KMS-11 (cell line): ENCODE measurements around the gene HSP90AB1.

ENCODE experiments used
- H2AFZ ChIP-seq: fragments of 200-600 bp; sonication (generic); 2 replicates; pipeline ENCODE4 v1.6.1; 2016; ENCODE audit warnings: antibody characterized with exemption, mixed run types, low read depth
- H3K27ac ChIP-seq: fragments of 200-600 bp; sonication (generic); 2 replicates; pipeline ENCODE4 v1.6.1; 2016; ENCODE audit warnings: mild to moderate bottlenecking, mixed run types
- H3K27me3 ChIP-seq: fragments of 200-600 bp; sonication (generic); 2 replicates; pipeline ENCODE4 v1.6.1; 2017; ENCODE audit warnings: mild to moderate bottlenecking, low read depth, mixed run types, moderate library complexity; ENCODE audit not compliant: insufficient read depth
- H3K36me3 ChIP-seq: fragments of 200-600 bp; sonication (generic); 2 replicates; pipeline ENCODE4 v1.6.1; 2017; ENCODE audit warnings: mild to moderate bottlenecking, mixed run types; ENCODE audit not compliant: insufficient read depth
- H3K4me1 ChIP-seq: fragments of 200-600 bp; sonication (generic); 2 replicates; pipeline ENCODE4 v1.6.1; 2016; ENCODE audit warnings: mild to moderate bottlenecking, low read depth, mixed run types; ENCODE audit not compliant: poor library complexity, severe bottlenecking
- H3K4me2 ChIP-seq: fragments of 200-600 bp; sonication (generic); 2 replicates; pipeline ENCODE4 v1.7.0; 2016; ENCODE audit warnings: mild to moderate bottlenecking, mixed run types
- H3K4me3 ChIP-seq: fragments of 200-600 bp; sonication (generic); IDR thresholded peaks from 2 replicates; pipeline ENCODE4 v1.6.1; 2017; ENCODE audit warnings: low read depth, low read length, mixed read lengths; ENCODE audit not compliant: insufficient read depth
- H3K79me2 ChIP-seq: fragments of 200-600 bp; sonication (generic); 2 replicates; pipeline ENCODE4 v1.6.1; 2016; ENCODE audit warnings: low read depth, mixed run types; ENCODE audit not compliant: insufficient read depth
- H3K9ac ChIP-seq: fragments of 200-600 bp; sonication (generic); 2 replicates; pipeline ENCODE4 v1.6.1; 2016; ENCODE audit warnings: mild to moderate bottlenecking, mixed run types
- H4K20me1 ChIP-seq: fragments of 200-600 bp; sonication (generic); 2 replicates; pipeline ENCODE4 v1.6.1; 2016; ENCODE audit warnings: mild to moderate bottlenecking, mixed run types; ENCODE audit not compliant: insufficient read depth
- TF ChIP-seq, protein P1 (sequence below): fragments of 200-600 bp; sonication (generic); conservative IDR thresholded peaks from 2 replicates; pipeline ENCODE4 v1.6.1; 2017; ENCODE audit warnings: low read depth, mild to moderate bottlenecking, antibody characterized with exemption, low read length, moderate library complexity, mixed read lengths

Gene HSP90AB1

DNA sequence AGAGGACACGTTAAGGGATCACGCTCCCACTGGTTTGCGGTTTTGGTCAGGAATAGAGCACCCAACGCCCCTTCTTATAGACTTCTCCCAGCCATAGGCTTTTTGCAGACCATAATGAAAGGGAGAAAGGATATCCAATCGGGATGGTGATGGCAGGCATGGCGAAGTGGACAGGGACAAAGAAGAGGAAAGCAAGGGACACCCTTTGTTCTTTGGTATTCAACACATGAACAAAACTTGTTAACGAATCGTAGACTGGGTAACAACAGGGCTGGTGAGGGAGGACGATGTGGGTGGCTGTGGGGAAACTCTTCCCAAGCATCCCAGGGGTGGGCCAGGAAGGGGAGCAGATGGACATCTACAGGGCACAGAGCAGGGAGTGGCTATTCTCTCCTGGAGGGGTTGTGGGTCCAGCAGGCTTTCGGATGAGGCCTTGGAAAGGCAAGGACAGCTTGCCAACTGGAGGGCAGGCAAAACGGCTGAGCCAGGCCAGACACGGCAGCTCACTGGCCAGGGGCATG is 1.4 kb upstream of the HSP90AB1 start:
- H3K79me2 ChIP-seq, result peaks cover 36% of the 10 kb centered on the region
- H3K4me3 ChIP-seq, result no peak overlapping the region
- TF ChIP-seq, protein P1, sequence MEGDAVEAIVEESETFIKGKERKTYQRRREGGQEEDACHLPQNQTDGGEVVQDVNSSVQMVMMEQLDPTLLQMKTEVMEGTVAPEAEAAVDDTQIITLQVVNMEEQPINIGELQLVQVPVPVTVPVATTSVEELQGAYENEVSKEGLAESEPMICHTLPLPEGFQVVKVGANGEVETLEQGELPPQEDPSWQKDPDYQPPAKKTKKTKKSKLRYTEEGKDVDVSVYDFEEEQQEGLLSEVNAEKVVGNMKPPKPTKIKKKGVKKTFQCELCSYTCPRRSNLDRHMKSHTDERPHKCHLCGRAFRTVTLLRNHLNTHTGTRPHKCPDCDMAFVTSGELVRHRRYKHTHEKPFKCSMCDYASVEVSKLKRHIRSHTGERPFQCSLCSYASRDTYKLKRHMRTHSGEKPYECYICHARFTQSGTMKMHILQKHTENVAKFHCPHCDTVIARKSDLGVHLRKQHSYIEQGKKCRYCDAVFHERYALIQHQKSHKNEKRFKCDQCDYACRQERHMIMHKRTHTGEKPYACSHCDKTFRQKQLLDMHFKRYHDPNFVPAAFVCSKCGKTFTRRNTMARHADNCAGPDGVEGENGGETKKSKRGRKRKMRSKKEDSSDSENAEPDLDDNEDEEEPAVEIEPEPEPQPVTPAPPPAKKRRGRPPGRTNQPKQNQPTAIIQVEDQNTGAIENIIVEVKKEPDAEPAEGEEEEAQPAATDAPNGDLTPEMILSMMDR, result no peak
- H3K27ac ChIP-seq, result no peak overlapping the region
- H4K20me1 ChIP-seq, result peaks cover 31% of the 10 kb centered on the region
- no peaks in the 10 kb centered on the region for H3K27me3 ChIP-seq
- peak overlapping the region; percentile 63 for H2AFZ ChIP-seq
- H3K4me2 ChIP-seq, result peak overlapping the region; percentile 61
- H3K4me1 ChIP-seq, result peaks cover 34% of the 10 kb centered on the region
- peaks cover 28% of the 10 kb centered on the region; the same call in 1 of the 2 replicates for H3K36me3 ChIP-seq
- peak overlapping the region; percentile 98; the same call in 1 of the 2 replicates for H3K9ac ChIP-seq

DNA sequence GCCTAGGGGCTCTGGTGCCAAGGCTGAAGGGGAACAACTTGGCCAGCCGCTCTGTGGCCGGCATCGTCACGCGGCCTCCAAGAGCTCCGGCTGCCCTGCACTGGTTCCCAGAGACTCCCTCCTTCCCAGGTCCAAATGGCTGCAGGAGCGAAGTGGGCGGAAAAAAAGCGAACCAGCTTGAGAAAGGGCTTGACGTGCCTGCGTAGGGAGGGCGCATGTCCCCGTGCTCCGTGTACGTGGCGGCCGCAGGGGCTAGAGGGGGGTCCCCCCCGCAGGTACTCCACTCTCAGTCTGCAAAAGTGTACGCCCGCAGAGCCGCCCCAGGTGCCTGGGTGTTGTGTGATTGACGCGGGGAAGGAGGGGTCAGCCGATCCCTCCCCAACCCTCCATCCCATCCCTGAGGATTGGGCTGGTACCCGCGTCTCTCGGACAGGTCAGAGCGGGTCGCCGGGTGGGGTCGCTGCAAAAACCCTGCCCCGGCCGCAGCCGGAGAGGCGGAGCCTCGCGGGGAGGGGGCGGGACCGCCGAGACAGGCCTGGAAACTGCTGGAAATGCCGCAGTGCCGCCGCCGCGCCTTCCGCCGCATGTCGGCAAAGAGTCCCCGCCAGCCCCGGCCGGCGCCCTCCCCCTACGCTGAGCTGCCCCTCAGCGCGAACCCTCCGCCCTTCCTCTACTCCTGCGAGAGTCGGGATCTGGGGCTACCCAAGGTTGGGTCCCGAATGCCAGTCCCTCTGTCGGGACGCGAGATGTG is 814 bp upstream of the HSP90AB1 start:
- no peak overlapping the region for H3K4me3 ChIP-seq
- peak overlapping the region; percentile 98 for H3K9ac ChIP-seq
- peak overlapping the region; percentile 91 for H3K27ac ChIP-seq
- H3K27me3 ChIP-seq, result no peaks in the 10 kb centered on the region
- H2AFZ ChIP-seq, result peak overlapping the region; percentile 63
- peaks cover 38% of the 10 kb centered on the region for H4K20me1 ChIP-seq
- H3K79me2 ChIP-seq, result peaks cover 42% of the 10 kb centered on the region
- H3K4me1 ChIP-seq, result peaks cover 40% of the 10 kb centered on the region
- peaks cover 35% of the 10 kb centered on the region; the same call in 1 of the 2 replicates for H3K36me3 ChIP-seq
- TF ChIP-seq, protein P1, result no peak
- peak overlapping the region; percentile 61 for H3K4me2 ChIP-seq

DNA sequence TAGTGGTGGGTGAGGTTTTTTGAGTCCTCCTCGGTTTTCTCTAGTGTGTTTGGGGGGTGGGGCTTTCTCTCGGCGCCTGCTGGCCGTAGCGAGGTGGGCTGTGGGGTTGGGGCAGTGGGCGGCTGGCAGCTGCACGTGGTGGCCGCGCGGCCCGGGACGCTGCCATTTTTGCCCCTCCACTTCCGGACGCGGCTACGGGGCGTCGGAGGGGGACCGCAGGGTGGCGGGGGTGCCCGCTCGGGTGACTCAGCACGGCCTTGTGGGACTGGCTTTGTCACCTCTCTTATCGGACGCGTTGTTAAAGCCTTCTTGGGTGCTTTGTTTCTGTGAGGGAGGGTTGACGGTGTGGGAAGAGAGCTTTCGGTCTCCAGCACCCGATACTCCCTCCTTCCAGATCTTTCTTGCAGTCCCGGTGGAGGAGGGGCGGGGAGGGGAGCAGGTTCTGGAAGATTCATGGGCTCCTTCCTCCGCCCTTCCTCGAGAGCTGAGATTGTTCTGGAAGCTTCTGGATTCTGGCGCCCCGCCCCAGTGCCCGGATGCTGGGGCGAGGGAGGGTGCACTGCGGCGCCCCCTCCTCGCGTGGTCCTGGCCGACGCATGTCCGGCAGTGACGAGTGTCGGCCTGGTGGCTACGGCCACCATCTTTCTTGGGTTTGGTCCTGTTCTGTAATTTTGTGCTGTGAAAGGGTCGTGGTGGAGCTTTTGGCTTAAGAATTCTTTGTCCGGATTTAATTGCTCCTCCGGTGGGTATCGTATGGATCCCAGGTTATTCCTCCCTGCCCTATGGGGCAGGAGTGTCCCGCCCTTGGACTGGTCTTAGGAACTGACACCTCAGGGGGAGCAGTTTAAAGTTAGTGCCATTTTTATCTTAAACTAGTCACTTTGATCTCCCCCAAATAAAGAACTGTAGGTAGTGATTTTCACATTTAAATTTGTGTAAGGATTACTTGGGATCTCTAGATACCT is 719 bp downstream of the HSP90AB1 start:
- peak overlapping the region; percentile 98 for H3K9ac ChIP-seq
- H2AFZ ChIP-seq, result no peak overlapping the region
- H3K4me2 ChIP-seq, result peak overlapping the region; percentile 99
- peak overlapping the region; percentile 91 for H3K27ac ChIP-seq
- H3K4me1 ChIP-seq, result peaks cover 53% of the 10 kb centered on the region
- TF ChIP-seq, protein P1, result no peak
- H3K4me3 ChIP-seq, result no peak overlapping the region
- peaks cover 47% of the 10 kb centered on the region; the same call in 1 of the 2 replicates for H3K36me3 ChIP-seq
- H3K27me3 ChIP-seq, result no peaks in the 10 kb centered on the region
- peaks cover 51% of the 10 kb centered on the region for H4K20me1 ChIP-seq
- peaks cover 56% of the 10 kb centered on the region for H3K79me2 ChIP-seq

DNA sequence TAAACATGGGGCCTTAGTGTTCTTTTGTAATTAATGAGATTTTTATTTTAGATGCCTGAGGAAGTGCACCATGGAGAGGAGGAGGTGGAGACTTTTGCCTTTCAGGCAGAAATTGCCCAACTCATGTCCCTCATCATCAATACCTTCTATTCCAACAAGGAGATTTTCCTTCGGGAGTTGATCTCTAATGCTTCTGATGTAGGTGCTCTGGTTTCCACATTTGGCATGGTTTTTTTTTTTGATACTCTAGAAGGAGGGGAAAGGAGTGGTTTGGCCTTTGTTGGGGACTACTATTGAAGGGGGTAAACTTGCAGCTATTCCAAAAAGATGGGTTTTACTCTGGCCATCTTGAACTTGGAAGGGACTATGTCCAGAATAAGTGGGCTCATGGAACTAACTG is 1.7 kb downstream of the HSP90AB1 start:
- Histone ChIP-seq H3K4me3 (no peak overlapping the region), H3K4me1 (peaks cover 63% of the 10 kb centered on the region), H3K4me2 (peak overlapping the region; percentile 99), H2AFZ (no peak overlapping the region), H3K36me3 (peaks cover 51% of the 10 kb centered on the region; the same call in 1 of the 2 replicates), H3K9ac (peak overlapping the region; percentile 98), H4K20me1 (peaks cover 59% of the 10 kb centered on the region), H3K27ac (peak overlapping the region; percentile 91), H3K79me2 (peaks cover 65% of the 10 kb centered on the region), H3K27me3 (no peaks in the 10 kb centered on the region)
- TF ChIP-seq, protein P1, result no peak
